HG02870 (cell line): Measurements from ENCODE around the gene PIGU.

Experiments
- ATAC-seq: cut with Tn5 transposase; IDR thresholded peaks from one replicate; pipeline ENCODE4 v1.9.1; 2021; ENCODE audit warnings: mild to moderate bottlenecking, moderate library complexity; ENCODE audit not compliant: unreplicated experiment

Gene PIGU

DNA sequence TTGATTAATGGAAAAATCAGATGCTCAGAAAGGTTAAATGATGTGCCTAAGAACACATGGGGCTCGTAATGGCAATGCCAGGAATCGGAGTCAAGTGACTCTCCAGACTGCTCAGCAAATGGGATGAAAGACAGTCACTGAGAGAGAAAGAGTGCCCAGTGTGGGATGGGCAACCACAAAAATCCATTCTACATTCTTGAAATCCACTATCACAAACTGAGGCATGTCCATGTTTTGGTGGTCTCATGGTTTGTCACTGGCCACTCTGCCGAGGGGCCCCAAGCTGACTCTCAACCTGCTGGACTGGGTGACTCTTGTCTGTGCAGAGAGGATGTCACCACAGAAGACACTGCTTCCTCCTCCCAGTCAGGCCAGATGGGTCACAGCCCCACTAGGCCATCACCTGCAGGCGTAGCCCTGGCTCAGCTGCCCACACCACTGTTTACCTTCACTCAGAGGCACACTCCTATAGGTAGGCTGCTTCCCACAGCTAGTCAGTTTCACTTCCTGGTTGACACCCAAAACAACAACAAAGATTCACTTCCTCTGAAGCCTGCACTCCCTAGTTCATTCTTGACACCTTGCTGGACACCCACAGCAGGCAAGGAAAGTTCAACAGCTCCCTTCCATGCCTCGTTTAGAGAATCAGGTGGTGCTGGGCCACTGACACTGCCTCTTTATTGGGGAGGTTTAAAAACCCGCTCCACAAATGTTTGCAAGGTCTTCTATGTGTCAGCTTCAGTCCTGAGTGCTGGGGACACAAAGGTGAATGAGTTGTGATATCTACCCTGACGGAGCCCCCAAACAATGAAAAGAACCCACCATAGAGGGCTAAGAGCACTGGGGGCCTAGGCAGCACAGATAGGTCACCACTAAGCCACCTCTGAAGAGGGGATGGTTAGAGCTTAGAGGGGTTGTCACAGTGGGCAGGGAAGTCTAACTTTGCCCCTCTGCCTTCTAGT is 96.6 kb downstream of the PIGU start:
- no peak for ATAC-seq

GRCh38 chr20:34579191-34579978 is 97.5 kb downstream of the PIGU start:
- no peak for ATAC-seq

- ATAC-seq, result no peak
These were observed 98.4 kb downstream of the PIGU start for GRCh38 chr20:34578521-34578920.

- no peak for ATAC-seq
These were observed 98.9 kb downstream of the PIGU start for GRCh38 chr20:34578025-34578424.

DNA sequence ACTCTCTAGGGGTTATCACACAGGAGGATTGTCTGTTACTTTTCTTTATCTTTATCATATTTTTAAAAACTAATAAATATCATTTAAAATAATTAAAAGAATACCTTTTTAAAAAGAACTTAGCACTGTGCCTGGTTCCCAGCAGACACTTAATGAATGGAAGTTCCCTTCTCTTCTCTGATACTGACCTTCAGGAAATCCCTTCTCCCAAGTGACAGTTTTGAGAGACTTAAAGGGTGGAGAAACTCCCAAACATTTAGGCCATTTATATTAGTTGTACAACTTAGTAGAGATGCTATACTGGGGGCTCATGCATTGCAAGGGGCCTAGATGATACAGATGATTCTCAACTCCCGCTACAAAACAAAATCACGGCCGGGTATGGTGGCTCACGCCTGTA is 99.8 kb downstream of the PIGU start:
- ATAC-seq, result no peak

DNA sequence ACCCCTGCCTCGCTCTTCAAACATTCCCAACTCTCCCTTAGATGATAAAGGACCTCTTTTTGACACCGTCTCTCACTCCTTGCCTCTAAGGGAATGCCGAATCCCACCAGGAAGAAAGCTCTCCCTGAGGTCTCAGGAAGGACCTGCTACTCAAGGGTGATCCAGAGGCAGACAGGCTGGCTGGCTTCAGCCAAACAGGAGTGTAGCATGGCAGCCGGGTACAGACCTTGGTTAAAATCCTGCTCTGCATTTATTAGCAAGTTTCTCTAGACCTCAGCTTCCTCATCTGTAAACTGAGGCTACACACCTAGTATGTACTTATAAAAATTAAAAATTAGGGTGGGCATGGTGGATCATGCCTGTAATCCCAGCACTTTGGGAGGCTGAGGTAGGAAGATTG is 101.1 kb downstream of the PIGU start:
- no peak for ATAC-seq

DNA sequence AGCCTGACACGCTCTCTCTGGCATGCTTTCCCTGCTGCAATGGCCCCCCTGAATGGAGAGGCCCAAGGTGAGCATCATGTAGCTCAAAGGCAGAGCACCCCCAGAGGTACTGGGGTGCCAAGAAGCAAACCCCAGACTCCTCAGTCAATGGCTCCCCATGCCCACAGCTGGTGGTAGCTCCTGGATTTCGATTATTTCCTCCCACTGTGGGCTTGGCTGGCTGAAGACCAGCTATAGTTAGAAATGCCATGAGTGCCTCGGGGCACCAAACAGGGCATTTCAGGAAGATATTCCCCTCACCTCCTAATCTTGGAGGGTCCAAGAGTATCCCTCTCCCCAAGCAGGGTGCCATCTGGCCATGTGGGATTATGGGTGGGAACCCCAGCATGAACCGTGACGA is 101.6 kb downstream of the PIGU start:
- no peak for ATAC-seq

DNA sequence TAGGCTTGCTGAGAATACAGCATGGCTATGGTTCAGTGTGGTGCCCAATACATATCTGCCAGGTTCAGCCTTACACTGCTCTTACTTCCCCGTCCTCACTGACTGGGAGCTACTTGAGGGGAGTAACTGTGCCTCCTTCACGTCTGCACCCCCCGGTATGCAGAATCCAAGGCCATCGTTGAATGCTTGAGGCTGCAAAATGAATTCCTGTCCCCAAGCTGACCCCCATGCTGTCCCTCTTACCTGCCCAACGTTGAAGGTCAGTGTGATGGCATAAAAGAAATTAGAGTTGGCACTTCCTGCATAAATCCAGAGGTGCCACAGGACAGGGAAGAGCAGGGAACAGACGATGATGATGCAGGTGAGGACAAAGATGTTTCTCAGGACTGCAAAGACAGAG is 102.0 kb downstream of the PIGU start:
- ATAC-seq, result no peak

- no peak for ATAC-seq
These were observed 102.5 kb downstream of the PIGU start for GRCh38 chr20:34574426-34574825.

GRCh38 chr20:34573541-34574300 is 103.2 kb downstream of the PIGU start:
- ATAC-seq, result no peak

DNA sequence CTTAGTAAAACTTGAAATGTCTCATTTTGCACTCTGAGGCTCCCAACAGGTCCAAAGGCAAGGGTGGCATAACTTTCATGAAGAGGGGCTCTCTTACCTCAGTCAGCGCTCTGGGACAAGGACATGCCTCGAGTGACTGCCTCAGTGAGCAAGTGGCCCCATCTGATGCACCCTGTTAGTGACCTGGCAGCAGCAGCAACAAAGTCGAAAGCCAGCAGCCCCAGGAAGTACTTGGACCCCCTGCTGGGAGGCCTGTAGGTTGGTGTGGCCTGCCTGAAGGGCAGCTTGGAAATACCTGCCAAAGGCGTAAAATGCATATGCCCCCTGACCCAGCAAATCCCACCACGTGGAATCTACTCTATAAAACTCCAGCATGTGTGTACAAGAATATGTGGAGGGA is 105.1 kb downstream of the PIGU start:
- no peak for ATAC-seq

GRCh38 chr20:34570859-34571306 is 106.0 kb downstream of the PIGU start:
- ATAC-seq, result no peak

- ATAC-seq, result no peak
These were observed 107.3 kb downstream of the PIGU start for GRCh38 chr20:34569598-34569997.

- ATAC-seq, result no peak
These were observed 108.7 kb downstream of the PIGU start for GRCh38 chr20:34567892-34568865.

DNA sequence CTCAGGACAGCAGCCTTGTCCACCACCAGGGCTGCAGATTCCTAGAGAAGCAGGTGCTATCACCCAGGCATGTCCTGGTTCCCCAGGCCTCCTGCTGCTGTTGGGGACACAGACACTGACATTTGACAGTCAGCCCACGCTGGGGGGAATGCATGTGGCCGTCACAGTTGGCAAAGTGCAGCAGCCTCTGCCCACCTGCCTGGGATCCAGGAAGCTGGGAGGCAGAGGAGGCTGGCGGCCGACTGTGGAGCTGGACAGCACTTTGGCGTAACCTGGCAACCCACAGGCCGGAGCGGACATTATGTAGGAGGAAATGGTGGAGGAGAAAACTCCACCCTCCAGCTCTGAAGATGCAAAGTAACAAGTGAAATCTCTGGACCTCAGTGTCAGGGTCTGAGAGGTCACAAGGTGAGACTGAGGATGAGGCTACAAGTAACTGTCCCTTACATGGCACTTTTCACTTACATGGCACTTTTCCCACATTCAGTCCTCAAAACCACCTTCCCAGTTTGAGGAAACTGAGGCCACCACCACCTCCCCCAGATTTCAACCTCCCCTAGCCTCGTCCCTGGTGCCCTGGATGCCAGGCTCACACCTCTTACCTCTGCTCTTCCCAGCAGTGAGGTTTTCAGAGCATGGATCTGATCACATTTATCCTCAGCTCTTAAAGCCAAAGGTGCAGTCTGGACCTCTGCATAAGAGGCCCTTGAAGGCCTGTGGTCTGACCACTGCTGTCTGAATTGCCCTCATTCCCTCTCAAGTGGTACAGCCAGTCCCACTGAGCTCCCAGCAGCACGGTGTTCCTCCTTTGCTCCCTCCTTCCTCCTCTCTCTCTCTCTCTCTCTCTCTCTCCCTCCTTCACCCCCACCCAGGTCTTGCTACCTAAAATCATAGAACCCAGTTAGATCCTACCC is 109.7 kb downstream of the PIGU start:
- no peak for ATAC-seq

DNA sequence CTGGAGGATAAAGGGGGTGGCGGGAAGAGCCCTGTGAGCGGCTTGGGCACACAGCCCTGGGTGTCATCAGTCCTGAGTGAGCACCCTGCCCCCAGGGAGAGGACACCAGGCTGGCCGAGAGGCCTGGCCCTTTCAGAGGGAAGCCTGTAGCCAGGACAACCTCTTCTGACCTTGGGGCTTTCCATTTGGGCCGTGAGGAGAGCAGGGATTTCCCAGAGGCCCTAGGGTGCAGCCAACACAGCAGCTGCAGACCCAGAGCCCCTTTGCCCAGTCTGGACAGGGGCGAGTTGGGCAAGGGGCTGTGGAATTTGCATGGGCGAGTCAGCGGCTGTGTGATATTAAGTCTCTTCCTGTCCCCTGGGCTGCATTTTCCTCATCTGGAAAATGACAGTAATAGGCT is 112.1 kb downstream of the PIGU start:
- ATAC-seq, result no peak

DNA sequence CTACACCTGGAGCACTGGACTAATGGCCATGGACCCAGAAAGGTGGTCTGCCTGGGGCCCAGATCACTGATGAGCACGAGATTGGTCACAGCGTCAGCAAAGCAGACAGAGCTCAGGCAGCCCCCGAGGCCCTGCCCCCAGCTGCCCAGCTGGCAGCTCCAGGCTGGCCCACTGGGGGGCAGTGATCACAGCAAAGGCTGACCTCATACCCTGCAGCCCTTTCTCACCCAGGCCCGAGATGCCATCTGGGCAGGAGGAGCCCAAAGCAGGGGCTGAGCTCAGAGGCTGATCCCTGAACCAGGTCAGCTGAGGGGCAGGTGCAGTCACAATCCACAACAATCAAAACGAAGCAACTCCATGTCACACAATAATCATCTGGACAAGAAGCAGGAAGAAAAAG is 114.3 kb downstream of the PIGU start:
- no peak for ATAC-seq

DNA sequence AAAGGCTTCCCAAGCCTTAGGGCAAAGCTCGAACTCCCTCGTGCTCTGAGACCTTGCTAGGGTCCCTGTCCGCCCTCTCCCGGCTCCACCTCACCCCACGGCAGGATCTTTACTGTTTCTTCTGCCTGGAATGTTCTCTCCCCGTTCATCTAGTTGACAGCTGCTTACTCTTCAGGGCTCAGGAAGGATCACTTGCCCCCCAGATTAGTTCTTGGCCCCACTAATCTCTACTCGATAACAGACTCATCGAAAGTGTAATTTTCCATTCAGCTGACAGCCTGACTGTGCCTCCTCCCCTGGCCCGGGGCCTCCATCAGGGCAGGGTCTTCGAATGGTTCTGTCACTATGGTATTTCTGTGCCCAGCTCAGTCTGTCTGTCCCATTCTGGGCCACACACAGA is 115.2 kb downstream of the PIGU start:
- ATAC-seq, result no peak

DNA sequence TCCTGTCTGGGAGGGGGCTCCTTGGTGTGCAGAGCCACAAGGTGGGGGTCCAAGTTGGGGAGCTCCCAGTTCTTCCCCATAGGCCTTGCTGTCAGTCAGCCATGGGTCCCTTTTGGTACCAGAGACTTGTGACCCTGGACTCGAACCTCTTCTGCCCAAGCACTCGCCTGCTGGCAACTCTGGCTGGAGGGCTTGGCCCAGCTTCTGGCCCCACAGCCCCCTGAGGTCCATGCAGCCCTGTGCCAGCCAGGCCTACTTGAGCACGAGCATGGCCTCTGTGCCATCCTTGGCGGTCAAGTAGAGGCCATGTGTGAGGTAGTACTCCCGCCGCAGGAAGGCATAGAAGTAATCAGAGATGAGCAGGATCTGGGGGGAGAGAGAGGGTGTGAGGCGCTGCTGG is 116.3 kb downstream of the PIGU start:
- no peak for ATAC-seq
